GM23248 (cell line): ENCODE results near the gene ABLIM2. TPM values are rescaled to one million over a fixed set of nuclear protein-coding genes. Genes with fewer than 3 reads are reported as not detected.
"Not testable (repeated sequence)": the region's sequence is repeated elsewhere in the genome, so short reads cannot be mapped to it uniquely, and the experiment has no call there.

Experiments used
- DNase-seq: peaks from one replicate; pipeline ENCODE4 v3.0.0-alpha.2; 2015
- H2AFZ ChIP-seq: fragments of 200-600 bp; sonication (generic); 2 replicates; pipeline ENCODE4 v1.6.1; 2016; ENCODE audit warnings: antibody characterized with exemption
- H3F3A ChIP-seq: fragments of 200-600 bp; sonication (generic); 2 replicates; pipeline ENCODE4 v1.6.1; 2016; ENCODE audit warnings: mild to moderate bottlenecking, antibody characterized with exemption, mixed run types; ENCODE audit not compliant: insufficient read depth
- H3K27ac ChIP-seq: fragments of 200-600 bp; sonication (generic); 2 replicates; pipeline ENCODE4 v1.5.1; 2016; ENCODE audit warnings: mild to moderate bottlenecking
- H3K27me3 ChIP-seq: fragments of 200-600 bp; sonication (generic); replicated peaks from 2 replicates; pipeline ENCODE4 v1.6.1; 2016; ENCODE audit warnings: mild to moderate bottlenecking; ENCODE audit not compliant: insufficient read depth
- H3K36me3 ChIP-seq: fragments of 200-600 bp; sonication (generic); 2 replicates; pipeline ENCODE4 v1.6.1; 2016; ENCODE audit warnings: low read depth, mild to moderate bottlenecking
- H3K4me1 ChIP-seq: fragments of 200-600 bp; sonication (generic); 2 replicates; pipeline ENCODE4 v1.6.1; 2016; ENCODE audit warnings: mild to moderate bottlenecking; ENCODE audit not compliant: insufficient read depth
- H3K4me2 ChIP-seq: fragments of 200-600 bp; sonication (generic); one replicate; pipeline ENCODE4 v1.6.1; 2016; ENCODE audit warnings: mild to moderate bottlenecking; ENCODE audit not compliant: unreplicated experiment
- H3K4me3 ChIP-seq: fragments of 200-600 bp; sonication (generic); 2 replicates; pipeline ENCODE4 v1.5.1; 2016; ENCODE audit warnings: mild to moderate bottlenecking
- H3K79me2 ChIP-seq: fragments of 200-600 bp; sonication (generic); 2 replicates; pipeline ENCODE4 v1.6.1; 2016; ENCODE audit warnings: mild to moderate bottlenecking; ENCODE audit not compliant: insufficient read depth
- H3K9ac ChIP-seq: fragments of 200-600 bp; sonication (generic); 2 replicates; pipeline ENCODE4 v1.6.1; 2016; ENCODE audit warnings: mild to moderate bottlenecking
- H3K9me2 ChIP-seq: fragments of 200-600 bp; sonication (generic); 2 replicates; pipeline ENCODE4 v1.6.1; 2016; ENCODE audit warnings: mixed run types, mild to moderate bottlenecking, moderate library complexity; ENCODE audit not compliant: insufficient read depth
- H3K9me3 ChIP-seq: fragments of 200-600 bp; sonication (generic); one replicate; pipeline ENCODE4 v1.6.1; 2017; ENCODE audit warnings: low read depth
- H4K20me1 ChIP-seq: fragments of 200-600 bp; sonication (generic); 2 replicates; pipeline ENCODE4 v1.6.0; 2016; ENCODE audit not compliant: insufficient read depth
- EZH2 ChIP-seq: fragments of 200-600 bp; sonication (generic); IDR thresholded peaks from 2 replicates; pipeline ENCODE4 v1.6.1; 2018; ENCODE audit warnings: antibody characterized with exemption, mild to moderate bottlenecking; ENCODE audit not compliant: insufficient read depth, poor library complexity, severe bottlenecking
- EZH2phosphoT487 ChIP-seq: fragments of 200-600 bp; sonication (generic); IDR thresholded peaks from 2 replicates; pipeline ENCODE4 v1.6.1; 2018; ENCODE audit warnings: antibody characterized with exemption, moderate library complexity, mild to moderate bottlenecking, low read depth; ENCODE audit not compliant: insufficient read depth
- WGBS, 2 experiments: methylation state at CpG; one replicate each; pipeline ENCODE4 v1.1.6; 2015 to 2017; ENCODE audit warnings: low lambda C conversion rate in 2 of 2, low coverage in 1 of 2; ENCODE audit errors: missing lambda C conversion rate in 2 of 2; 5-methylcytosine and 5-hydroxymethylcytosine counted together
- in situ Hi-C: fragments of 300-500 bp; cut with MboI; formaldehyde crosslinking; loops from 2 replicates; pipeline ENCODE4 v1.15.0; 2020
- polyA plus RNA-seq: library from polyadenylated mRNA; unstranded; fragments of >200 nt; fragmentation: Nextera tagmentation; extraction: Ambion mirVana; gene quantifications from 2 replicates; pipeline ENCODE4 v1.2.1, GENCODE V29; 2016
- total RNA-seq: library from RNA; depleted of rRNA; stranded (reverse); fragments of >200 nt; shearing (Covaris generic); gene quantifications from 2 replicates; pipeline ENCODE4 v1.2.3, GENCODE V29; 2014

ABLIM2 gene
- total and polyA plus RNA-seq, 2 experiments from 2014 or later, result not detected

DNA sequence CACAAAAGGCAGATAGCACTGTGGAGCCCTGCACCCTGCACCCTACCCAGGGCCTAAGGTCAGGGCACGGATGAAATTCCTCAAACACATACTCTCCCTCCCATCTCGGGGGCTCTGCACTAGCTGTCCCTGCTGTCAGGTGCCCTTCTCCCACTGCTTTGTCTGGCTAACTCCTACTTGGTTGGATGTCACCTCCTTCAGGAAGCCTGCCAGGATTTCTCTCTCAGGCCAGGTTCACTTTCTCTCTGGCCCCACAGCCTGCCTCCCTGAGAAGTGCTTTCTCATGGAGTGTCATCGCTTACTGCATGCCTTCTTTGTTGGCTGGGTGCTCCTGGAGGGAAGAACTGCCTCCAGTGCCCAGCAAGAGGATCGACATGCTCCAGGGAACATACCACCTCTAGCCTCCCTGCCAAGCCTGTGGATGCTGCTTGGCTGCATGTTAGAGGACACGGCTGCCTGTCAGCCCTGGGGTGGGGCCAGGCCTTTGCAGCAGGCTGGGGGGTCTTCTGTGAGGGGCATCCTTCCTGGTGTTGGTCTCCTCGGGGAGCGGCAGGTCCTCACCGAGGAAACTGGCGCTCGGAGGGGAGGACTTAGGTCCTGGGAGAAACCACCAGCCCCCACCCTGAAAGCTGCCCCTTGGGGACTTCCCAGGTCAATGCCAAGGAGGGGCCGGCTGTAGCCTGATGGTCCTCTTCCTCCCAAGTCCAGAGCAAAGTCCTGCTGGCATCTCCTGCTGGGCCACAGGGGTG, 15.0 kb downstream of the ABLIM2 start:
- DNase-seq, result no peak
- TF ChIP-seq EZH2 (no peak), EZH2phosphoT487 (no peak)
- Histone ChIP-seq H3F3A (no peaks in the 10 kb centered on the region), H3K4me1 (no peaks in the 10 kb centered on the region), H3K27ac (no peak overlapping the region), H3K36me3 (no peaks in the 10 kb centered on the region), H3K4me3 (no peak overlapping the region), H3K9ac (no peak overlapping the region), H3K79me2 (no peaks in the 10 kb centered on the region), H3K4me2 (no peak overlapping the region), H4K20me1 (no peaks in the 10 kb centered on the region), H3K27me3 (peaks cover 62% of the 10 kb centered on the region), H2AFZ (no peak overlapping the region), H3K9me2 (no peaks in the 10 kb centered on the region), H3K9me3 (no peaks in the 10 kb centered on the region)
- in situ Hi-C loops, result no loop called here
- WGBS, 2 experiments, result 48 to 57% methylated on average over 11 of the region's 11 CpGs

DNA sequence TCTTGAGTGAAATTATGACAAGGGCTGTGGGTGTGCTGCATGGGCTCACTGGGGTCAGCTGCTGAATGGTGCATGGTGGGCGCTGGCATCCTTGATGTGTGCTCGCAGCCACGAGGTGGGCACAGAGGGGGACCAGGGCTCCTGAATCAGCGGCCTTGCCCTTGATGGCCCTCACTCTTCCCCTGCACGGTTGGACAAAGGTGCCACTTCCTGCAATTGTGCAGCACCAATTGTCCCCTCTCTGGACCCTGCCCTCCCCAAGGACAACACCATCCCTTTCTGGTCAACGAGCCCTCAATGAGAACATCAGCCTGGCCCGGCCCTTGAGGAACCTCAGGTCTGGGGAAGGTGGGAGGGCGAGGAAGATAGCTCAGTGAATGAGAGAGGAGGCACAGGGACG, 16.1 kb downstream of the ABLIM2 start:
- peaks cover 66% of the 10 kb centered on the region for H3K27me3 ChIP-seq
- no peak overlapping the region for H3K9ac ChIP-seq
- no peaks in the 10 kb centered on the region for H3K9me2 ChIP-seq
- no peak for DNase-seq
- no peaks in the 10 kb centered on the region for H3F3A ChIP-seq
- TF ChIP-seq EZH2, result no peak
- no peak for TF ChIP-seq EZH2phosphoT487
- WGBS, 2 experiments, result 66 to 69% methylated on average over 9 of the region's 9 CpGs
- H3K4me1 ChIP-seq, result no peaks in the 10 kb centered on the region
- no peaks in the 10 kb centered on the region for H4K20me1 ChIP-seq
- in situ Hi-C loops, result no loop called here
- no peak overlapping the region for H3K27ac ChIP-seq
- no peaks in the 10 kb centered on the region for H3K9me3 ChIP-seq
- H3K4me2 ChIP-seq, result no peak overlapping the region
- no peak overlapping the region for H2AFZ ChIP-seq
- no peaks in the 10 kb centered on the region for H3K79me2 ChIP-seq
- H3K4me3 ChIP-seq, result no peak overlapping the region
- H3K36me3 ChIP-seq, result no peaks in the 10 kb centered on the region

DNA sequence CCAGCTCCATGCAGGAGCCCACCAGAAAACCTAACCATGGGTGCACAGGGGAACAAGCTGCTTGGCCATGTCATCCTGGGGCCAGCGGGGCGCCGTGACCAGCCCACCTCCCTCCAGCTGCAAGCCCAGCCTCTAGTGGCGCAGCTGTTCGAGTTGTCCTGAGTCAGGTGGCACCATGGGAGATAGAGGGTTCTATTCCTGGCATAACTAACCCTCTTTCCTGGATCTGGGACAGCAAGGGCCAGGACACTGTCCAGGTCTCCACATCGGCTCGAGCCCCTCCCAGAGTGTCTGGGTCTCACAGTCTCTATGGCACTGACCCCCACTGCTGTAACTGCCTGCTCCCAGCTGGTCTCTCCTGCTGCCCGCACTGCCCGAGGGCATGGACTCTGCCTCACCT, 16.7 kb downstream of the ABLIM2 start:
- peaks cover 60% of the 10 kb centered on the region for H3K27me3 ChIP-seq

DNA sequence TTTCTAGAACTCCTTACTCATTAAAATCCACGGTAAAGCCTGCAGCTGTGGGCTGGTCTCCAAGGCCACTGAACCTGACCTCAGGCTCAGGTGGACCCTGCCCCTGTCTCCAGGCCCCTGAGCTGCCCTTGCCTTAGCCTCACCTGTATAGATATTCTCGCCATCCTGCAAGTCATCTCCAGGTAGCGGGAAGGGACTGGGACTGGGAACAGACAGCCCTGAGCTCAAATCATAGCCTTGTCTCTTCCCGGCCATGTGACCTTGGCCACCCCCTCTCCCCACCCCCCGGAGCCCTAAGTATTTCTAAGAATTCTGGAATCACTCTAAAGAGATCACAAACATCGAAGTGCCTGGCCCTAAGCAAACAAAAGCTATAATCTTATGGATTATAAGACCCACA, 17.7 kb downstream of the ABLIM2 start:
- 35 to 43% methylated on average over 6 of the region's 6 CpGs for WGBS, 2 experiments
- Histone ChIP-seq H3K4me3 (no peak overlapping the region), H3K9ac (no peak overlapping the region), H3K27ac (no peak overlapping the region), H3K4me2 (no peak overlapping the region), H3K9me2 (no peaks in the 10 kb centered on the region), H3K36me3 (no peaks in the 10 kb centered on the region), H3K79me2 (no peaks in the 10 kb centered on the region), H4K20me1 (no peaks in the 10 kb centered on the region), H3F3A (no peaks in the 10 kb centered on the region), H3K27me3 (peaks cover 51% of the 10 kb centered on the region), H2AFZ (no peak overlapping the region), H3K9me3 (no peaks in the 10 kb centered on the region), H3K4me1 (no peaks in the 10 kb centered on the region)
- no peak for DNase-seq
- TF ChIP-seq EZH2 (no peak), EZH2phosphoT487 (no peak)
- in situ Hi-C loops, result no loop called here

More for the DNA sequence above, 16.7 kb downstream of the ABLIM2 start:
- Histone ChIP-seq H4K20me1 (no peaks in the 10 kb centered on the region), H3K27ac (no peak overlapping the region), H3K4me3 (no peak overlapping the region), H3K4me1 (no peaks in the 10 kb centered on the region), H3K79me2 (no peaks in the 10 kb centered on the region), H3K9me2 (no peaks in the 10 kb centered on the region), H3K36me3 (no peaks in the 10 kb centered on the region), H3K9ac (no peak overlapping the region), H3K4me2 (no peak overlapping the region), H3F3A (no peaks in the 10 kb centered on the region), H2AFZ (no peak overlapping the region), H3K9me3 (no peaks in the 10 kb centered on the region)
- WGBS, 2 experiments, result 66 to 70% methylated on average over 9 of the region's 9 CpGs
- no peak for DNase-seq
- in situ Hi-C loops, result no loop called here
- no peak for TF ChIP-seq EZH2
- TF ChIP-seq EZH2phosphoT487, result no peak

DNA sequence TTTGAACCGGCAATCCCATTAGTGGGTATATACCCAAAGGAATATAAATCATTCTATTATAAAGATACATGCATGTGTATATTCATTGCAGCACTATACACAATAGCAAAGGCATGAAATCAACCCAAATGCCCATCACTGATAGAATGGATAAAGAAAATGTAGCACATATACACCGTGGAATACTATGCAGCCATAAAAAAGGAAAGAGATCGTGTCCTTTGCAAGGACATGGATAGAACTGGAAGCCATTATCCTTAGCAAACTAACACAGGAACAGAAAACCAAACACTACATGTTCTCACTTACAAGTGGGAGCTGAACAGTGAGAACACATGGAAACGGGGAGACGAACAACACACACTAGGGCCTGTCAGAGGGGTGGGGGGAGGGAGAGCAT, 18.9 kb downstream of the ABLIM2 start:
- H2AFZ ChIP-seq, H3K79me2 ChIP-seq, DNase-seq, H3K27ac ChIP-seq, H3K4me1 ChIP-seq, H3K4me2 ChIP-seq, H3K36me3 ChIP-seq, H3K9me3 ChIP-seq, in situ Hi-C loops, H3F3A ChIP-seq, H3K9me2 ChIP-seq, H4K20me1 ChIP-seq, H3K9ac ChIP-seq, H3K4me3 ChIP-seq: not testable (repeated sequence)
- peaks cover 48% of the 10 kb centered on the region for H3K27me3 ChIP-seq
- 78 to 80% methylated on average over 5 of the region's 5 CpGs for WGBS, 2 experiments
